Neuronal stem cell (in vitro differentiated cells): ENCODE results near the gene SPDL1.

Source experiments
- DNase-seq: peaks from one replicate; pipeline ENCODE4 v3.0.0-alpha.2; 2013; ENCODE audit warnings: low spot score
- H2AFZ ChIP-seq: one replicate; pipeline ENCODE4 v1.6.1; 2013; ENCODE audit warnings: mild to moderate bottlenecking, low read length, inconsistent platforms
- H2AK5ac ChIP-seq: 2 replicates; pipeline ENCODE4 v1.6.1; 2013; ENCODE audit warnings: low read depth, mild to moderate bottlenecking, inconsistent platforms, low read length, moderate library complexity, mixed read lengths
- H2BK120ac ChIP-seq: 2 replicates; pipeline ENCODE4 v1.6.1; 2013; ENCODE audit warnings: low read depth, mild to moderate bottlenecking, inconsistent platforms, low read length, moderate library complexity, mixed read lengths
- H2BK12ac ChIP-seq: one replicate; pipeline ENCODE4 v1.6.1; 2013; ENCODE audit warnings: low read length, inconsistent platforms
- H2BK15ac ChIP-seq: 2 replicates; pipeline ENCODE4 v1.6.1; 2013; ENCODE audit warnings: mild to moderate bottlenecking, low read length, inconsistent platforms, mixed read lengths
- H2BK5ac ChIP-seq: one replicate; pipeline ENCODE4 v1.6.1; 2013; ENCODE audit warnings: inconsistent platforms, mild to moderate bottlenecking, low read length, moderate library complexity
- H3K14ac ChIP-seq: one replicate; pipeline ENCODE4 v1.6.1; 2013; ENCODE audit warnings: low read length, inconsistent platforms
- H3K18ac ChIP-seq: 2 replicates; pipeline ENCODE4 v1.6.1; 2013; ENCODE audit warnings: low read length, inconsistent platforms
- H3K23ac ChIP-seq: 2 replicates; pipeline ENCODE4 v1.6.1; 2013; ENCODE audit warnings: low read depth, mild to moderate bottlenecking, mixed read lengths, low read length, inconsistent platforms; ENCODE audit not compliant: poor library complexity
- H3K27ac ChIP-seq: replicated peaks from 3 replicates; pipeline ENCODE4 v1.5.1; 2013; ENCODE audit warnings: low read length, inconsistent platforms
- H3K27me3 ChIP-seq, 3 experiments: 2 replicates each; pipeline ENCODE4 v1.6.1; 2013; ENCODE audit warnings: low read length in 3 of 3, mild to moderate bottlenecking in 2 of 3, inconsistent platforms in 1 of 3, low read depth in 1 of 3, mixed read lengths in 1 of 3, moderate library complexity in 1 of 3; ENCODE audit not compliant: control insufficient read depth in 3 of 3, insufficient read depth in 3 of 3
- H3K36me3 ChIP-seq, 2 donors: replicated peaks in 1 of 2; 2 replicates each; pipeline ENCODE4 v1.6.1; 2013; ENCODE audit warnings: low read length in 2 of 2; ENCODE audit not compliant: control insufficient read depth in 2 of 2, insufficient read depth in 2 of 2
- H3K4ac ChIP-seq: 2 replicates; pipeline ENCODE4 v1.6.1; 2013; ENCODE audit warnings: inconsistent platforms, mild to moderate bottlenecking, low read length, moderate library complexity
- H3K4me1 ChIP-seq, 2 donors: 1 replicate in 1 of 2; 2 replicates in 1 of 2; pipeline ENCODE4 v1.6.1; 2013; ENCODE audit warnings: low read length in 2 of 2, low read depth in 1 of 2; ENCODE audit not compliant: control insufficient read depth in 2 of 2, insufficient read depth in 1 of 2
- H3K4me2 ChIP-seq: one replicate; pipeline ENCODE4 v1.6.1; 2013; ENCODE audit warnings: mild to moderate bottlenecking, low read length, inconsistent platforms; ENCODE audit not compliant: insufficient read depth, poor library complexity, severe bottlenecking
- H3K4me3 ChIP-seq, 2 donors: 2 replicates each; pipeline ENCODE4 v1.5.1; 2013; ENCODE audit warnings: low read length in 2 of 2, mild to moderate bottlenecking in 2 of 2, inconsistent platforms in 1 of 2, moderate library complexity in 1 of 2
- H3K79me1 ChIP-seq: one replicate; pipeline ENCODE4 v1.6.1; 2013; ENCODE audit warnings: low read depth, mild to moderate bottlenecking, inconsistent platforms, low read length, moderate library complexity
- H3K9ac ChIP-seq: one replicate; pipeline ENCODE4 v1.6.1; 2013; ENCODE audit warnings: mild to moderate bottlenecking, low read depth, low read length, inconsistent platforms; ENCODE audit not compliant: poor library complexity
- H3K9me3 ChIP-seq, 2 donors: replicated peaks in 1 of 2; 2 replicates each; pipeline versions ENCODE3 to v1.6.1; 2013; ENCODE audit warnings: low read length in 2 of 2, mild to moderate bottlenecking in 2 of 2, inconsistent platforms in 1 of 2, low read depth in 1 of 2, mixed read lengths in 1 of 2, moderate library complexity in 1 of 2; ENCODE audit not compliant: control insufficient read depth in 2 of 2, insufficient read depth in 1 of 2
- H4K8ac ChIP-seq: one replicate; pipeline ENCODE4 v1.6.1; 2013; ENCODE audit warnings: low read depth, mild to moderate bottlenecking, inconsistent platforms, low read length, moderate library complexity
- H4K91ac ChIP-seq: one replicate; pipeline ENCODE4 v1.6.1; 2013; ENCODE audit warnings: low read length, low read depth, mild to moderate bottlenecking, inconsistent platforms; ENCODE audit not compliant: poor library complexity
- WGBS, 2 donors: extraction: QIAGEN DNeasy Blood & Tissue Kit; methylation state at CpG; one replicate each; pipeline ENCODE4 v1.1.7; 2013; ENCODE audit warnings: missing lambda C conversion rate in 2 of 2, mixed read lengths in 1 of 2; ENCODE audit not compliant: insufficient read length in 2 of 2, insufficient replicate concordance in 1 of 2; ENCODE audit errors: extremely low coverage in 2 of 2; 5-methylcytosine and 5-hydroxymethylcytosine counted together

Gene SPDL1

DNA sequence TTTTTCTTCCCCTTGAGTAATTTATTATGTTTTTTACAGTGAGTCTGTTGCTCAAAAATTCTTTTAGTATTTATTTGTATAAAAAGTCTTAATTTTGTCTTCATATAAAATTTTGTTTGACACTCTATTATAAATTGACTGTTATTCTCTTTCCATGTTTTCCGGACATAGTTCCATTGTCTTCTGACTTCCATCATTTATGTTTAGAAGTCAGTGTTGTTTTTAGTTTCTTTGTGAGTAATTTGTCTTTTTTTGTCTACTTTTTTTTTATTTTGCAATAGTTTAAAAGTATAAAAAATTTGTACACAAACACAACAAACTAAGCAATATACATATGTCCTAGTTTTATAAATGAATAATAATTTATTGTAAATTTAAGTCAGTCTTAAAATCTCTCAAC is 25.7 kb upstream of the SPDL1 start:
- Histone ChIP-seq H3K79me1 (no peaks in the 10 kb centered on the region), H3K9ac (no peak overlapping the region), H2BK15ac (no peak overlapping the region), H2BK12ac (no peak overlapping the region), H3K18ac (no peak overlapping the region), H2BK120ac (no peak overlapping the region), H3K4ac (no peak overlapping the region), H2AK5ac (no peak overlapping the region), H3K4me3 (no peak overlapping the region), H3K9me3 (no peaks in the 10 kb centered on the region), H3K4me2 (no peak overlapping the region), H3K23ac (no peak overlapping the region), H4K91ac (no peak overlapping the region), H3K27ac (no peak overlapping the region), H2AFZ (no peak overlapping the region), H2BK5ac (no peak overlapping the region), H4K8ac (no peak overlapping the region), H3K14ac (no peak overlapping the region), H3K36me3 (no peaks in the 10 kb centered on the region), H3K4me1 (no peaks in the 10 kb centered on the region), H3K27me3 (no peaks in the 10 kb centered on the region)
- no peak for DNase-seq
- no CpG with 5 or more reads among the region's 1 CpG for WGBS, 2 donors

- H2BK120ac ChIP-seq = no peak overlapping the region
- no peaks in the 10 kb centered on the region for H3K36me3 ChIP-seq
- no peak overlapping the region for H2BK12ac ChIP-seq
- H2BK15ac ChIP-seq = no peak overlapping the region
- no peak overlapping the region for H3K18ac ChIP-seq
- no peak overlapping the region for H3K4me2 ChIP-seq
- no peak overlapping the region for H3K4me3 ChIP-seq
- no peak overlapping the region for H3K23ac ChIP-seq
- no peak overlapping the region for H3K14ac ChIP-seq
- no peak overlapping the region for H2AK5ac ChIP-seq
- H4K91ac ChIP-seq = no peak overlapping the region
- H2AFZ ChIP-seq = no peak overlapping the region
- no CpG with 5 or more reads among the region's 2 CpGs for WGBS, 2 donors
- H2BK5ac ChIP-seq = no peak overlapping the region
- no peak overlapping the region for H3K9ac ChIP-seq
- no peak overlapping the region for H4K8ac ChIP-seq
- H3K79me1 ChIP-seq = no peaks in the 10 kb centered on the region
- H3K27ac ChIP-seq = no peak overlapping the region
- no peak overlapping the region for H3K4ac ChIP-seq
- no peaks in the 10 kb centered on the region for H3K9me3 ChIP-seq
- H3K27me3 ChIP-seq = peaks cover 0 to 8% (median 0%) of the 10 kb centered on the region in 3 experiments
- DNase-seq = no peak
- H3K4me1 ChIP-seq = no peaks in the 10 kb centered on the region
Measured at GRCh38 chr5:169561893-169562292, 21.7 kb upstream of the SPDL1 start.

GRCh38 chr5:169563369-169563768 is 20.2 kb upstream of the SPDL1 start:
- no CpG with 5 or more reads among the region's 1 CpG for WGBS, 2 donors
- Histone ChIP-seq H4K91ac (no peak overlapping the region), H3K14ac (no peak overlapping the region), H3K18ac (no peak overlapping the region), H2BK15ac (no peak overlapping the region), H2AFZ (no peak overlapping the region), H3K4me3 (no peak overlapping the region), H3K9ac (no peak overlapping the region), H3K9me3 (no peaks in the 10 kb centered on the region), H3K4ac (no peak overlapping the region), H4K8ac (no peak overlapping the region), H2BK5ac (no peak overlapping the region), H3K4me1 (no peaks in the 10 kb centered on the region), H2AK5ac (no peak overlapping the region), H3K27ac (no peak overlapping the region), H3K23ac (no peak overlapping the region), H2BK120ac (no peak overlapping the region), H3K27me3 (peaks cover 0 to 8% (median 0%) of the 10 kb centered on the region in 3 experiments), H2BK12ac (no peak overlapping the region), H3K4me2 (no peak overlapping the region), H3K79me1 (no peaks in the 10 kb centered on the region), H3K36me3 (no peaks in the 10 kb centered on the region)
- no peak for DNase-seq

- Histone ChIP-seq H3K9ac (no peak overlapping the region), H3K4me1 (no peaks in the 10 kb centered on the region), H3K14ac (no peak overlapping the region), H2BK120ac (no peak overlapping the region), H3K9me3 (no peaks in the 10 kb centered on the region), H3K27me3 (peaks cover 0 to 16% (median 0%) of the 10 kb centered on the region in 3 experiments), H4K8ac (no peak overlapping the region), H2AK5ac (no peak overlapping the region), H3K23ac (no peak overlapping the region), H2AFZ (no peak overlapping the region), H3K36me3 (no peaks in the 10 kb centered on the region), H2BK15ac (no peak overlapping the region), H3K18ac (no peak overlapping the region), H3K79me1 (no peaks in the 10 kb centered on the region), H2BK5ac (no peak overlapping the region), H2BK12ac (no peak overlapping the region), H4K91ac (no peak overlapping the region), H3K4me2 (no peak overlapping the region), H3K4me3 (no peak overlapping the region), H3K27ac (no peak overlapping the region), H3K4ac (no peak overlapping the region)
- DNase-seq = no peak
- no CpG with 5 or more reads among the region's 1 CpG for WGBS, 2 donors
Measured at GRCh38 chr5:169566202-169566601, 17.4 kb upstream of the SPDL1 start.
